DMS53 (cell line): ENCODE data around the gene PLG.
A peak's percentile ranks its signal among the peaks of the same experiment; 100 is the strongest.
"Not testable (repeated sequence)": the region's sequence is repeated elsewhere in the genome, so short reads cannot be mapped to it uniquely, and the experiment has no call there.

Experiments
- DNase-seq: peaks from one replicate; lab custom pipeline; 2025; lab: John Stamatoyannopoulos, UW

Gene PLG

GRCh38 chr6:160701918-160702680, at the start of gene PLG:
Gene PLG, plus strand, starts transcription at chr6:160702244. Its CDS starts 61 bp downstream, at chr6:160702305.
- not testable (repeated sequence) for DNase-seq

- no peak for DNase-seq
Observed at GRCh38 chr6:160659562-160659961, 42.5 kb upstream of the PLG start.

GRCh38 chr6:160661216-160661615, 40.8 kb upstream of the PLG start:
- DNase-seq: no peak

GRCh38 chr6:160662429-160662828, 39.6 kb upstream of the PLG start:
- no peak for DNase-seq

GRCh38 chr6:160662842-160663241, 39.2 kb upstream of the PLG start:
- no peak for DNase-seq

GRCh38 chr6:160664198-160664597, 37.8 kb upstream of the PLG start, which contains the start of gene LPA:
Gene LPA, minus strand, starts transcription at chr6:160664275. Its CDS starts 61 bp downstream, at chr6:160664214.
- not testable (repeated sequence) for DNase-seq

- peak; percentile 66 for DNase-seq
Observed at GRCh38 chr6:160667639-160668481, 34.2 kb upstream of the PLG start.

GRCh38 chr6:160668589-160668988, 33.5 kb upstream of the PLG start:
- no peak for DNase-seq

GRCh38 chr6:160676418-160676817, 25.6 kb upstream of the PLG start:
- DNase-seq: not testable (repeated sequence)

GRCh38 chr6:160678230-160678629, 23.8 kb upstream of the PLG start:
- no peak for DNase-seq

GRCh38 chr6:160678744-160679401, 23.2 kb upstream of the PLG start:
- DNase-seq: no peak

GRCh38 chr6:160679402-160679769, 22.7 kb upstream of the PLG start:
- DNase-seq: no peak

GRCh38 chr6:160685101-160685761, 16.8 kb upstream of the PLG start:
- not testable (repeated sequence) for DNase-seq

GRCh38 chr6:160685762-160686450, 16.1 kb upstream of the PLG start:
- no peak for DNase-seq

GRCh38 chr6:160690458-160690857, 11.6 kb upstream of the PLG start:
- no peak for DNase-seq

- no peak for DNase-seq
Observed at GRCh38 chr6:160691617-160692016, 10.4 kb upstream of the PLG start.

GRCh38 chr6:160692369-160692959, 9.6 kb upstream of the PLG start:
- DNase-seq: peak; percentile 10

GRCh38 chr6:160695025-160695424, 7.0 kb upstream of the PLG start:
- not testable (repeated sequence) for DNase-seq

- DNase-seq: not testable (repeated sequence)
Observed at GRCh38 chr6:160695622-160696021, 6.4 kb upstream of the PLG start.

- not testable (repeated sequence) for DNase-seq
Observed at GRCh38 chr6:160696884-160697283, 5.2 kb upstream of the PLG start.

GRCh38 chr6:160697826-160698225, 4.2 kb upstream of the PLG start:
- no peak for DNase-seq
